B cell (primary cell): ENCODE measurements around the gene C1orf56.

ENCODE experiments used
- CTCF ChIP-seq: fragments of 200-600 bp; IDR thresholded peaks from one replicate; pipeline ENCODE4 v1.8.0; 2022; ENCODE audit warnings: antibody characterized with exemption, mild to moderate bottlenecking
- EZH2 ChIP-seq: IDR thresholded peaks from 2 replicates; pipeline ENCODE4 v1.6.1; 2012; ENCODE audit warnings: borderline replicate concordance, low read depth, mild to moderate bottlenecking, moderate library complexity, low read length; ENCODE audit not compliant: insufficient read depth, poor library complexity, severe bottlenecking

DNA sequence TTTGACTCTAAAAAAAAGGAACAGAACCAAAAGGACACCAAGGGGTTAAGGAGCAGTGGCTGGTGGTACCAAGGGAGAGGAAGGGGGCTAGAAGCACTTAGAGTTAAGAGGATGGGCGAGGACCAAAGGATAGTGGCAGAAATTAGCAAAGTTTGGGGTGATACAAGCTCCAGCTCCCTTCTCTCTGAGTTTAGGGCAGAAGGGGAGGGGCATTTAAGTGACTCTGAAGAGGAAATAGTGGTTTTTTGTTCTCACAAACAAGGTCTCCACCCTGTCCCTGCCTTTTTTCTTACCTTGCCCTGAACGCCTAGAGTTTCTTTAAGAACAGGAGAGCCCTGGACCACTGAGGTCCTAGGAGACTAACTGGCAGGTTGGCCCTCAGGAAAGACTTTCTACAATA lies 8.6 kb downstream of the C1orf56 start:
- no peak for TF ChIP-seq CTCF
- TF ChIP-seq EZH2 = no peak
